HL-60 (cell line): ENCODE data around the gene TRAM2.

Source experiments
- DNase-seq, 2 experiments: peaks; one replicate each; pipeline ENCODE4 v3.0.0-alpha.2; 2010 to 2020; ENCODE audit warnings: low read depth in 1 of 2, low spot score in 1 of 2
- H3K27ac ChIP-seq: fragments of 250-450 bp; sonication (Bioruptor Pico); replicated peaks from 2 replicates; pipeline ENCODE4 v1.5.1; 2020; ENCODE audit warnings: mild to moderate bottlenecking, moderate library complexity
- H3K27me3 ChIP-seq: fragments of 250-450 bp; sonication (Bioruptor Pico); 2 replicates; pipeline ENCODE4 v1.5.1; 2021; ENCODE audit warnings: mild to moderate bottlenecking, moderate library complexity; ENCODE audit not compliant: insufficient read depth, poor library complexity, severe bottlenecking
- H3K4me3 ChIP-seq: replicated peaks from 2 replicates; pipeline ENCODE4 v1.5.1; 2011; ENCODE audit warnings: mild to moderate bottlenecking, control low read depth, low read length; ENCODE audit not compliant: insufficient read depth
- GABPA ChIP-seq: IDR thresholded peaks from 2 replicates; pipeline ENCODE4 v1.6.1; 2012; ENCODE audit warnings: low read depth
- POLR2AphosphoS5 ChIP-seq: IDR thresholded peaks from 2 replicates; pipeline ENCODE4 v1.6.1; 2012; ENCODE audit warnings: low read depth
- SPI1 ChIP-seq: IDR thresholded peaks from 2 replicates; pipeline ENCODE4 v1.6.1; 2012; ENCODE audit warnings: low read depth, mild to moderate bottlenecking, borderline replicate concordance
- TF ChIP-seq, protein P1 (sequence below): IDR thresholded peaks from one replicate; pipeline ENCODE4 v1.5.1; 2011; ENCODE audit warnings: low read length, control low read depth, inconsistent platforms; ENCODE audit not compliant: insufficient read depth
- TF ChIP-seq, protein P2 (sequence below): IDR thresholded peaks from 2 replicates; pipeline ENCODE4 v1.6.1; 2012; ENCODE audit warnings: low read depth; ENCODE audit not compliant: insufficient replicate concordance

Gene TRAM2

DNA sequence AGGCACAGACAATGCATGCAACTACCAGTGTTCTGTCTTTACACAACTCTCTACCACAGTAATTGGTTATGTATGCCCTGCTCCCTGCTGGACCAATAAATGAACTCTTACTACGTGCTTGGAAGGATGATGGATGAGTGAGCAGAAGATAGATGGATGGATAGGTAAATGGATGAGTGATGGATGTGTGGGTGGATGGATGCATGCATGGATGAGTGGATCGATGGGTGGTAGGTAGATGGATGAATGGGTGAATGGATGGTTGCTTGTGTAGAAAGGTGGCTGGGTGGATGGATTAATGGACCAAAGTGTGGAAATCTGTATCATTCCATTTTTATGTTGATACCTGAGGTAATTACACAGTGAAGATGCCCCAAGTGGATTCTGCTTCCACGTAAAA lies 10.1 kb upstream of the TRAM2 start:
- no peak overlapping the region for H3K27ac ChIP-seq
- H3K4me3 ChIP-seq: no peak overlapping the region

GRCh38 chr6:52584203-52584602 lies 7.3 kb upstream of the TRAM2 start:
- Histone ChIP-seq H3K27me3 (no peaks in the 10 kb centered on the region), H3K4me3 (no peak overlapping the region), H3K27ac (no peak overlapping the region)
- no peak for TF ChIP-seq GABPA
- no peak for TF ChIP-seq POLR2AphosphoS5
- TF ChIP-seq, protein P1, sequence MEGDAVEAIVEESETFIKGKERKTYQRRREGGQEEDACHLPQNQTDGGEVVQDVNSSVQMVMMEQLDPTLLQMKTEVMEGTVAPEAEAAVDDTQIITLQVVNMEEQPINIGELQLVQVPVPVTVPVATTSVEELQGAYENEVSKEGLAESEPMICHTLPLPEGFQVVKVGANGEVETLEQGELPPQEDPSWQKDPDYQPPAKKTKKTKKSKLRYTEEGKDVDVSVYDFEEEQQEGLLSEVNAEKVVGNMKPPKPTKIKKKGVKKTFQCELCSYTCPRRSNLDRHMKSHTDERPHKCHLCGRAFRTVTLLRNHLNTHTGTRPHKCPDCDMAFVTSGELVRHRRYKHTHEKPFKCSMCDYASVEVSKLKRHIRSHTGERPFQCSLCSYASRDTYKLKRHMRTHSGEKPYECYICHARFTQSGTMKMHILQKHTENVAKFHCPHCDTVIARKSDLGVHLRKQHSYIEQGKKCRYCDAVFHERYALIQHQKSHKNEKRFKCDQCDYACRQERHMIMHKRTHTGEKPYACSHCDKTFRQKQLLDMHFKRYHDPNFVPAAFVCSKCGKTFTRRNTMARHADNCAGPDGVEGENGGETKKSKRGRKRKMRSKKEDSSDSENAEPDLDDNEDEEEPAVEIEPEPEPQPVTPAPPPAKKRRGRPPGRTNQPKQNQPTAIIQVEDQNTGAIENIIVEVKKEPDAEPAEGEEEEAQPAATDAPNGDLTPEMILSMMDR: no peak
- TF ChIP-seq, protein P2, sequence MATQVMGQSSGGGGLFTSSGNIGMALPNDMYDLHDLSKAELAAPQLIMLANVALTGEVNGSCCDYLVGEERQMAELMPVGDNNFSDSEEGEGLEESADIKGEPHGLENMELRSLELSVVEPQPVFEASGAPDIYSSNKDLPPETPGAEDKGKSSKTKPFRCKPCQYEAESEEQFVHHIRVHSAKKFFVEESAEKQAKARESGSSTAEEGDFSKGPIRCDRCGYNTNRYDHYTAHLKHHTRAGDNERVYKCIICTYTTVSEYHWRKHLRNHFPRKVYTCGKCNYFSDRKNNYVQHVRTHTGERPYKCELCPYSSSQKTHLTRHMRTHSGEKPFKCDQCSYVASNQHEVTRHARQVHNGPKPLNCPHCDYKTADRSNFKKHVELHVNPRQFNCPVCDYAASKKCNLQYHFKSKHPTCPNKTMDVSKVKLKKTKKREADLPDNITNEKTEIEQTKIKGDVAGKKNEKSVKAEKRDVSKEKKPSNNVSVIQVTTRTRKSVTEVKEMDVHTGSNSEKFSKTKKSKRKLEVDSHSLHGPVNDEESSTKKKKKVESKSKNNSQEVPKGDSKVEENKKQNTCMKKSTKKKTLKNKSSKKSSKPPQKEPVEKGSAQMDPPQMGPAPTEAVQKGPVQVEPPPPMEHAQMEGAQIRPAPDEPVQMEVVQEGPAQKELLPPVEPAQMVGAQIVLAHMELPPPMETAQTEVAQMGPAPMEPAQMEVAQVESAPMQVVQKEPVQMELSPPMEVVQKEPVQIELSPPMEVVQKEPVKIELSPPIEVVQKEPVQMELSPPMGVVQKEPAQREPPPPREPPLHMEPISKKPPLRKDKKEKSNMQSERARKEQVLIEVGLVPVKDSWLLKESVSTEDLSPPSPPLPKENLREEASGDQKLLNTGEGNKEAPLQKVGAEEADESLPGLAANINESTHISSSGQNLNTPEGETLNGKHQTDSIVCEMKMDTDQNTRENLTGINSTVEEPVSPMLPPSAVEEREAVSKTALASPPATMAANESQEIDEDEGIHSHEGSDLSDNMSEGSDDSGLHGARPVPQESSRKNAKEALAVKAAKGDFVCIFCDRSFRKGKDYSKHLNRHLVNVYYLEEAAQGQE: no peak
- no peak for TF ChIP-seq SPI1
- DNase-seq: no peak

More for the DNA sequence above, 10.1 kb upstream of the TRAM2 start:
- no peaks in the 10 kb centered on the region for H3K27me3 ChIP-seq
- TF ChIP-seq GABPA (no peak), POLR2AphosphoS5 (no peak), SPI1 (no peak)
- TF ChIP-seq, protein P2: no peak
- TF ChIP-seq, protein P1: no peak
- DNase-seq: no peak

DNA sequence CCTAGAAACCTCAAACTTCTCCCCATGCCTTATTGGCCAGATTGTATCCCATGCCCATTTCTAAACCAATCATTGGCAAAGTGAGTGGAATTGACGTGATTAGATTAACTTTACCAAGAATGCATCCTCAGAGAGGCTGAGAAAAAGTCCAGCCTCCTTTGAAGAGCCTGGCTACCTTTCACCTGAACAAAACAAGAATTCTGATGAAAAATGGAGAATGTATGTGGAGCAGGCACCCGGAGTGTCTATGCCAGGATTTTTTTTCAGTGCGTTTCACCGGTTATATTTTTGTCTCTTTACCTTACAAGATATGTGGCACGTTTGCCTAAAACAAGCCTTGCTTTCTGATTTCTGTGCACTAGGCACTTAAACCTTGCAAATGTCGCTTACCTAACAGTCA lies 6.1 kb upstream of the TRAM2 start:
- DNase-seq: no peak
- Histone ChIP-seq H3K27me3 (no peaks in the 10 kb centered on the region), H3K27ac (no peak overlapping the region), H3K4me3 (no peak overlapping the region)
- TF ChIP-seq, protein P2: no peak
- TF ChIP-seq POLR2AphosphoS5 (no peak), SPI1 (no peak), GABPA (no peak)
- TF ChIP-seq, protein P1: no peak
